Left lung (tissue), 10 donors: ENCODE measurements around the gene LNX1. TPM values are rescaled to one million over a fixed set of nuclear protein-coding genes. Genes with fewer than 3 reads are reported as not detected.

Experiments used
- ATAC-seq: fragments of 200-7000 bp; cut with Tn5 transposase; one replicate; pipeline ENCODE4 v1.9.1; 2020; ENCODE audit warnings: moderate library complexity
- DNase-seq, 4 donors: peaks; one replicate each; pipeline ENCODE4 v3.0.0-alpha.2; 2013 to 2020
- H3K27ac ChIP-seq, 2 donors: fragments of 200-600 bp; sonication (generic) in 1 of 2; one replicate each; pipeline versions ENCODE4 v1.5.0 to v1.8.0; 2020 to 2021
- H3K27me3 ChIP-seq, 2 donors: fragments of 200-600 bp; sonication (generic) in 1 of 2; one replicate each; pipeline versions ENCODE4 v1.5.0 to v1.8.0; 2020 to 2021
- H3K36me3 ChIP-seq, 2 donors: fragments of 200-600 bp; sonication (generic) in 1 of 2; one replicate each; pipeline versions ENCODE4 v1.5.0 to v1.8.0; 2020 to 2021
- H3K4me1 ChIP-seq, 2 donors: fragments of 200-600 bp; one replicate each; pipeline ENCODE4 v1.8.0; 2021
- H3K4me3 ChIP-seq, 2 donors: fragments of 200-600 bp; sonication (generic) in 1 of 2; one replicate each; pipeline versions ENCODE4 v1.5.0 to v1.8.0; 2020 to 2021; ENCODE audit warnings: mild to moderate bottlenecking in 1 of 2
- H3K9me3 ChIP-seq, 2 donors: fragments of 200-600 bp; sonication (generic) in 1 of 2; one replicate each; pipeline versions ENCODE4 v1.5.0 to v1.8.0; 2020 to 2021
- intact Hi-C, 2 donors: fragments of 100-400 bp; cut with DNase I; formaldehyde crosslinking; loops; one replicate each; pipeline versions ENCODE4 v1.11.2 to v1.14.2; 2022
- polyA plus RNA-seq, 6 donors: library from polyadenylated mRNA; unstranded; fragments of 120-200 nt; gene quantifications; one replicate each; pipeline ENCODE4 v1.2.1, GENCODE V29; 2013; ENCODE audit not compliant: insufficient read length in 6 of 6
- total RNA-seq, 2 donors: library from RNA; stranded (reverse); fragmentation: NEBNext Ultra II Directional; extraction: Animal tissue kit (Norgen Biotek cat#: 25700); gene quantifications; one replicate each; pipeline ENCODE4 v1.2.1, GENCODE V29; 2021
- TF ChIP-seq, protein P1 (sequence below), 2 donors: fragments of 200-600 bp; sonication (generic) in 1 of 2; IDR thresholded peaks; one replicate each; pipeline versions ENCODE4 v1.5.0 to v1.8.0; 2021; ENCODE audit warnings: antibody characterized with exemption in 2 of 2
- donor health status: DM: no; HTN: yes; CAD: no.
- donor health status: DM: no; HTN: no; CAD: no.

LNX1 gene
- total and polyA plus RNA-seq, 8 donors: 2.5 to 4.4 (median 3.6) TPM

- intact Hi-C loops: no loop called here
- no peaks in the 10 kb centered on the region for H3K27me3 ChIP-seq
Measured at GRCh38 chr4:53552711-53553110, 38.6 kb downstream of the LNX1 start.

DNA sequence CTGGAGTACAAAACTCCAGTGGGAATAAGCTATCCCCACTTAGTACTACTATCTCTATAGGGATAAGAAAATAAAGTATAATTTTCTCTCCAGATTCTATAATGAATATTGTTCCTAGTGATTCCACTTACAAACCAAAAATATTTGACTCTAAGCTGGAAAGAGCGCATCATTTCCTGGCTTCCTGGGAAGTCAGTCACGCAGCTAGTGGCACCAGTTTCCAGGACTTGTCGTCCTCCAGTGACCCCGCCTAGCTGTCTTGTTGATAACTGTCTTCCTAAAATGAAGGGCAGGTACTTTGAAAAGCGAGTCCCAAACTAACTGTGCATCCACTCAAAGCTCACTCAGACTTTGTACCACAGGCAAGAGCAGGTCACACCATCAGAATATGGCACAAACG is 39.3 kb downstream of the LNX1 start:
- intact Hi-C loops: no loop called here
- Histone ChIP-seq H3K4me3 (no peak overlapping the region), H3K27me3 (no peaks in the 10 kb centered on the region), H3K4me1 (no peaks in the 10 kb centered on the region), H3K9me3 (no peaks in the 10 kb centered on the region), H3K27ac (no peak overlapping the region), H3K36me3 (no peaks in the 10 kb centered on the region)
- ATAC-seq (no peak), DNase-seq (no peak)
- TF ChIP-seq, protein P1, sequence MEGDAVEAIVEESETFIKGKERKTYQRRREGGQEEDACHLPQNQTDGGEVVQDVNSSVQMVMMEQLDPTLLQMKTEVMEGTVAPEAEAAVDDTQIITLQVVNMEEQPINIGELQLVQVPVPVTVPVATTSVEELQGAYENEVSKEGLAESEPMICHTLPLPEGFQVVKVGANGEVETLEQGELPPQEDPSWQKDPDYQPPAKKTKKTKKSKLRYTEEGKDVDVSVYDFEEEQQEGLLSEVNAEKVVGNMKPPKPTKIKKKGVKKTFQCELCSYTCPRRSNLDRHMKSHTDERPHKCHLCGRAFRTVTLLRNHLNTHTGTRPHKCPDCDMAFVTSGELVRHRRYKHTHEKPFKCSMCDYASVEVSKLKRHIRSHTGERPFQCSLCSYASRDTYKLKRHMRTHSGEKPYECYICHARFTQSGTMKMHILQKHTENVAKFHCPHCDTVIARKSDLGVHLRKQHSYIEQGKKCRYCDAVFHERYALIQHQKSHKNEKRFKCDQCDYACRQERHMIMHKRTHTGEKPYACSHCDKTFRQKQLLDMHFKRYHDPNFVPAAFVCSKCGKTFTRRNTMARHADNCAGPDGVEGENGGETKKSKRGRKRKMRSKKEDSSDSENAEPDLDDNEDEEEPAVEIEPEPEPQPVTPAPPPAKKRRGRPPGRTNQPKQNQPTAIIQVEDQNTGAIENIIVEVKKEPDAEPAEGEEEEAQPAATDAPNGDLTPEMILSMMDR (IDR thresholded peaks at IDR 0.05): no peak

More at GRCh38 chr4:53552711-53553110, 38.6 kb downstream of the LNX1 start:
- H3K27ac ChIP-seq: no peak overlapping the region
- H3K9me3 ChIP-seq: no peaks in the 10 kb centered on the region
- TF ChIP-seq, protein P1 (IDR thresholded peaks at IDR 0.05): no peak
- no peak overlapping the region for H3K4me3 ChIP-seq
- DNase-seq (no peak), ATAC-seq (no peak)
- H3K4me1 ChIP-seq: peaks cover 0 to under 1% of the 10 kb centered on the region in 2 donors
- no peaks in the 10 kb centered on the region for H3K36me3 ChIP-seq

GRCh38 chr4:53551281-53551864 is 39.9 kb downstream of the LNX1 start:
- intact Hi-C loops: no loop called here
- Histone ChIP-seq H3K27me3 (no peaks in the 10 kb centered on the region), H3K4me1 (no peaks in the 10 kb centered on the region), H3K36me3 (no peaks in the 10 kb centered on the region), H3K9me3 (no peaks in the 10 kb centered on the region), H3K4me3 (no peak overlapping the region), H3K27ac (no peak overlapping the region)
- TF ChIP-seq, protein P1 (IDR thresholded peaks at IDR 0.05): no peak
- DNase-seq (no peak), ATAC-seq (no peak)

- TF ChIP-seq, protein P1 (IDR thresholded peaks at IDR 0.05): no peak
- ATAC-seq: no peak
Measured at GRCh38 chr4:53548662-53549061, 42.6 kb downstream of the LNX1 start.

DNA sequence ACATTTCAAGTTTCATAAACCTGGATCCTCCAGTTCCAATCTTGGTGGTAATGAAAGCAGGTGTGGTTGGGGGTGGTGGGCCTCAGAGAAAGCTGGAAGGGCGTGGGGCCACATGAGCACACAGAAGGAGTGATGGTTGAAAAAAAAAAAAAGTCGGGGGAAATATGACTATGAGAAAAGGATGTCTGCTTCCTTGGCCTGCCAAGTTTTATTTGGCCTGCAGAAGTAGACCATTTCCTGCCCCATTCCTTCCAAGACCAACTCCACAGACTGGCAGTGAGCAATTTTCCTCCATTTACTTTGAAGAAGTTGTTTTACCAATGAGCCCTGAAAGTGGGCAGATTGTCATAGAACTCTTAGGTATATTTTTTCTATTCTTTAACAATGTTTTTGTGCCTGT is 43.3 kb downstream of the LNX1 start:
- DNase-seq (no peak), ATAC-seq (no peak)
- Histone ChIP-seq H3K4me3 (no peak overlapping the region), H3K27me3 (no peaks in the 10 kb centered on the region), H3K36me3 (no peaks in the 10 kb centered on the region), H3K27ac (no peak overlapping the region), H3K4me1 (no peaks in the 10 kb centered on the region), H3K9me3 (no peaks in the 10 kb centered on the region)
- TF ChIP-seq, protein P1 (IDR thresholded peaks at IDR 0.05): no peak
- intact Hi-C loops: no loop called here

More at GRCh38 chr4:53548662-53549061, 42.6 kb downstream of the LNX1 start:
- Histone ChIP-seq H3K36me3 (no peaks in the 10 kb centered on the region), H3K9me3 (no peaks in the 10 kb centered on the region), H3K4me3 (no peak overlapping the region), H3K27me3 (no peaks in the 10 kb centered on the region), H3K27ac (no peak overlapping the region), H3K4me1 (no peaks in the 10 kb centered on the region)
- intact Hi-C loops: no loop called here
- DNase-seq: no peak
